Measurements from ENCODE around the gene SLC1A7. TPM values are rescaled to one million over a fixed set of nuclear protein-coding genes. Genes with fewer than 3 reads are reported as not detected.

Gene SLC1A7
- polyA plus RNA-seq: not detected in 3 replicates
- polyA plus RNA-seq (2011; ENCODE audit: low read depth): not detected
- polyA plus RNA-seq (2011; cell fraction: cytosol; rRNA removed): not detected in 2 replicates
- not detected in 2 replicates for polyA plus RNA-seq (2011; cell fraction: nucleus; rRNA removed)
- polyA plus RNA-seq (2012; ENCODE audit: low replicate concordance): not detected in 2 replicates
- polyA minus RNA-seq: not detected in 3 replicates
- not detected for polyA minus RNA-seq (2011; cell fraction: cytosol; rRNA and poly(A)+ RNA removed)
- polyA minus RNA-seq (2011; cell fraction: nucleus; rRNA and poly(A)+ RNA removed): not detected in 2 replicates

DNA sequence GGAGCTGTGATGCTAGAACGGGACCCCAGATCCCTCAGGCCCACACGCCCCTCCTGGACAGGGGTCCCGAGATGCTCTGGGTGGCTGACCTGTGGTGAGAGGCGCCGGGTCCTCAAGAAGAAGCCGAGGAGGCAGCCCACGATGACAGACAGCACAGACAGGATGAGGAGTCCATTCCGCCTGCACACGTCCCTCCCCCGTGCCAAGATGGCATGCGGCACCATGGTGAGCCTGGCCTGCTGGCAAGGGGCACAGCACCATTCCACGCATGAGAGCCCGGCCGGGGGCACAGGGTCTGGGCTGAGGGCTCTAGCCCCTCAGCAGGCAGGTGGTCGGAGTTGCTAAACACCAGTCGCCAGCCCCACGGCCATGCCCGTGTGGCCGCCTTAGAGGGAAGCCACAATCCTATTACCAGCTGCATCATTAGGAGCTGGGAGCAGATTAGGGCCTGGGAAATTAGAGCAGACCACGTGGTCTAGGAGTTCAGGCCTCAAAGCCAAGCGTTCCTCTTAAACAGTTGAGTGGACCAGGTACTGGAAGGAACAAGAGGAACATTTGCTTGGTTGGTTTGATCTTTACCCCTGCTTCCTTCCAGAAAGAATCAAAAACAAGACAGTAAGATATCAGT lies at the start of gene SLC1A7:
TSS of gene SLC1A7 (minus strand) at position 413 of the 628 bp plus-strand sequence. CDS start at position 224, 189 bp downstream.
- H3K9me1 ChIP-seq (ENCODE audit: control insufficient read depth, extremely low read depth, insufficient read depth, low read length): no peaks in the 10 kb centered on the region
- no peak within 1 kb of the TSS for H3K4me3 ChIP-seq (ENCODE audit: control insufficient read depth in 2 of 3, extremely low read depth in 1 of 3, insufficient read depth in 2 of 3, low read depth in 1 of 3, low read length in 3 of 3)
- no peaks in the 10 kb centered on the region for H3K79me2 ChIP-seq (ENCODE audit: control insufficient read depth, insufficient read depth, low read length)
- no peaks in the 10 kb centered on the region for H3K9me3 ChIP-seq (ENCODE audit: control insufficient read depth, low read depth, low read length)
- DNase-seq (ENCODE audit: low read depth, low spot score) (no peak), FAIRE-seq (no peak)
- H3K9ac ChIP-seq (ENCODE audit: control insufficient read depth, extremely low read depth, insufficient read depth, low read length): no peak within 1 kb of the TSS
- no peaks in the 10 kb centered on the region for H3K36me3 ChIP-seq (ENCODE audit: control insufficient read depth in 2 of 2, extremely low read depth in 1 of 2, insufficient read depth in 2 of 2, low read length in 2 of 2)
- H2AFZ ChIP-seq (ENCODE audit: control insufficient read depth, low read length): no peak within 1 kb of the TSS
- H3K27me3 ChIP-seq (ENCODE audit: control insufficient read depth, extremely low read depth, insufficient read depth, low read length): peaks cover 3% of the 10 kb centered on the region
- dilution Hi-C loops (cut with MboI; ENCODE audit: extremely low pct_ligation_motif_present, low sequenced_read_pairs): no loop called here
- TF ChIP-seq, protein P1, sequence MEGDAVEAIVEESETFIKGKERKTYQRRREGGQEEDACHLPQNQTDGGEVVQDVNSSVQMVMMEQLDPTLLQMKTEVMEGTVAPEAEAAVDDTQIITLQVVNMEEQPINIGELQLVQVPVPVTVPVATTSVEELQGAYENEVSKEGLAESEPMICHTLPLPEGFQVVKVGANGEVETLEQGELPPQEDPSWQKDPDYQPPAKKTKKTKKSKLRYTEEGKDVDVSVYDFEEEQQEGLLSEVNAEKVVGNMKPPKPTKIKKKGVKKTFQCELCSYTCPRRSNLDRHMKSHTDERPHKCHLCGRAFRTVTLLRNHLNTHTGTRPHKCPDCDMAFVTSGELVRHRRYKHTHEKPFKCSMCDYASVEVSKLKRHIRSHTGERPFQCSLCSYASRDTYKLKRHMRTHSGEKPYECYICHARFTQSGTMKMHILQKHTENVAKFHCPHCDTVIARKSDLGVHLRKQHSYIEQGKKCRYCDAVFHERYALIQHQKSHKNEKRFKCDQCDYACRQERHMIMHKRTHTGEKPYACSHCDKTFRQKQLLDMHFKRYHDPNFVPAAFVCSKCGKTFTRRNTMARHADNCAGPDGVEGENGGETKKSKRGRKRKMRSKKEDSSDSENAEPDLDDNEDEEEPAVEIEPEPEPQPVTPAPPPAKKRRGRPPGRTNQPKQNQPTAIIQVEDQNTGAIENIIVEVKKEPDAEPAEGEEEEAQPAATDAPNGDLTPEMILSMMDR (optimal IDR thresholded peaks at IDR 0.05 in 1 of 3, IDR thresholded peaks at IDR 0.05 in 1 of 3, conservative IDR thresholded peaks at IDR 0.05 in 1 of 3; ENCODE audit: extremely low read depth in 1 of 3, insufficient read depth in 2 of 3, low read length in 3 of 3): no peak
- TF ChIP-seq EZH2 (IDR thresholded peaks at IDR 0.05; ENCODE audit: low read length): no peak
- no peak within 1 kb of the TSS for H3K4me2 ChIP-seq (ENCODE audit: control insufficient read depth, extremely low read depth, insufficient read depth, low read depth, low read length)
- no peaks in the 10 kb centered on the region for H4K20me1 ChIP-seq (ENCODE audit: control insufficient read depth, extremely low read depth, insufficient read depth, low read length)
- peaks cover 9% of the 10 kb centered on the region for H3K4me1 ChIP-seq (ENCODE audit: control insufficient read depth, extremely low read depth, insufficient read depth, low read length)
- H3K27ac ChIP-seq (ENCODE audit: control insufficient read depth, insufficient read depth, low read length): no peak within 1 kb of the TSS

DNA sequence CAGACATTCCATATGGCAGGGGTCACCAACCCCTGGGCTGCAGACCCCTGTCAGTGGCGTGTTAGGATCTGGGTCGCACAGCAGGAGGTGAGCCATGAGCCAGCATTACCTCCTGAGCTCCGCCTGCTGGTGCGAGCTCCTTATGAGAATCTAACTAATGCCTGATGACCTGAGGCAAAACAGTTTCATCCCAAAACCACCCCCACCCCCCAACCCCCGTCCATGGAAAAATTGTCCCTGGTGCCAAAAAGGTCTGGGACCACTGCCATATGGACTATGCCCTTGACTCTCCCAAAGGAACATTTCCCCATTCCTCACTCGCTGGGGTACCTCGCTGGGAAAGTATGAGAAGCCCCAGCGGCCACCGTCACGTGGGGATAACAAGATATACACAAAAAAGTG lies 47.8 kb upstream of the SLC1A7 start:
- DNase-seq (ENCODE audit: low read depth, low spot score): no peak
- no peak overlapping the region for H3K4me3 ChIP-seq (ENCODE audit: control insufficient read depth in 2 of 3, extremely low read depth in 1 of 3, insufficient read depth in 2 of 3, low read depth in 1 of 3, low read length in 3 of 3)
- TF ChIP-seq, protein P1 (optimal IDR thresholded peaks at IDR 0.05 in 1 of 3, IDR thresholded peaks at IDR 0.05 in 1 of 3, conservative IDR thresholded peaks at IDR 0.05 in 1 of 3; ENCODE audit: extremely low read depth in 1 of 3, insufficient read depth in 2 of 3, low read length in 3 of 3): no peak
- TF ChIP-seq EZH2 (IDR thresholded peaks at IDR 0.05; ENCODE audit: low read length): no peak
- peaks cover 8% of the 10 kb centered on the region for H3K4me1 ChIP-seq (ENCODE audit: control insufficient read depth, extremely low read depth, insufficient read depth, low read length)
- no peak overlapping the region for H2AFZ ChIP-seq (ENCODE audit: control insufficient read depth, low read length)
- no peaks in the 10 kb centered on the region for H3K79me2 ChIP-seq (ENCODE audit: control insufficient read depth, insufficient read depth, low read length)
- H3K9me3 ChIP-seq (ENCODE audit: control insufficient read depth, low read depth, low read length): no peaks in the 10 kb centered on the region
- no peak overlapping the region for H3K4me2 ChIP-seq (ENCODE audit: control insufficient read depth, extremely low read depth, insufficient read depth, low read depth, low read length)
- H3K27ac ChIP-seq (ENCODE audit: control insufficient read depth, insufficient read depth, low read length): no peak overlapping the region
- no peaks in the 10 kb centered on the region for H3K27me3 ChIP-seq (ENCODE audit: control insufficient read depth, extremely low read depth, insufficient read depth, low read length)
- no peak overlapping the region for H3K9ac ChIP-seq (ENCODE audit: control insufficient read depth, extremely low read depth, insufficient read depth, low read length)
- no peaks in the 10 kb centered on the region for H4K20me1 ChIP-seq (ENCODE audit: control insufficient read depth, extremely low read depth, insufficient read depth, low read length)
- H3K9me1 ChIP-seq (ENCODE audit: control insufficient read depth, extremely low read depth, insufficient read depth, low read length): no peaks in the 10 kb centered on the region
- dilution Hi-C loops (cut with MboI; ENCODE audit: extremely low pct_ligation_motif_present, low sequenced_read_pairs): no loop called here
- no peak for FAIRE-seq
- no peaks in the 10 kb centered on the region for H3K36me3 ChIP-seq (ENCODE audit: control insufficient read depth in 2 of 2, extremely low read depth in 1 of 2, insufficient read depth in 2 of 2, low read length in 2 of 2)

All from keratinocyte (primary cell).